Activated CD8-positive, alpha-beta T cell treated with anti-CD3 and anti-CD28 coated beads, Interleukin-2, amount 10 ng/mL, durations not matched to agents 7 days and 5 days (primary cell): ENCODE measurements around the gene DDX3X. TPM values are rescaled to one million over a fixed set of nuclear protein-coding genes. Genes with fewer than 3 reads are reported as not detected.
A peak's percentile ranks its signal among the peaks of the same experiment; 100 is the strongest.
"Not testable (repeated sequence)": the region's sequence is repeated elsewhere in the genome, so short reads cannot be mapped to it uniquely, and the experiment has no call there.

ENCODE experiments used
- ATAC-seq: fragments of 150-1000 bp; cut with Tn5 transposase; one replicate; pipeline ENCODE4 v1.10.0; 2021; ENCODE audit warnings: moderate library complexity
- CTCF ChIA-PET: fragments of 350-600 bp; sonication (Branson Sonifier 250); formaldehyde crosslinking; loops from one replicate; lab custom pipeline; 2021; ENCODE audit warnings: antibody characterized with exemption; lab: Charles Lee
- POLR2A ChIA-PET: fragments of 350-600 bp; sonication (Branson Sonifier 250); formaldehyde crosslinking; loops from one replicate; lab custom pipeline; 2021; ENCODE audit warnings: antibody characterized with exemption; lab: Charles Lee
- DNase-seq: peaks from one replicate; pipeline ENCODE4 v3.0.0-alpha.2; 2020
- H3K27ac Mint-ChIP-seq: one replicate; pipeline ENCODE4 v1.8.0; 2021; ENCODE audit warnings: mild to moderate bottlenecking, mixed read lengths
- H3K27me3 Mint-ChIP-seq: one replicate; pipeline ENCODE4 v1.8.0; 2021; ENCODE audit warnings: low read depth, mixed read lengths
- H3K36me3 Mint-ChIP-seq: one replicate; pipeline ENCODE4 v1.8.0; 2021; ENCODE audit warnings: low read depth, mixed read lengths
- H3K4me1 Mint-ChIP-seq: one replicate; pipeline ENCODE4 v1.8.0; 2021; ENCODE audit warnings: low read depth, mixed read lengths
- H3K4me3 Mint-ChIP-seq: one replicate; pipeline ENCODE4 v1.8.0; 2021; ENCODE audit warnings: mild to moderate bottlenecking, mixed read lengths
- H3K9me3 Mint-ChIP-seq: one replicate; pipeline ENCODE4 v1.8.0; 2022; ENCODE audit warnings: mixed read lengths; ENCODE audit not compliant: insufficient read depth
- total RNA-seq, 2 experiments: library from RNA; stranded (reverse); gene quantifications; one replicate each; pipeline ENCODE4 v1.2.3, GENCODE V29; 2021

DDX3X gene
- total RNA-seq, 2 experiments from 2014 or later: 191 to 213 TPM

- ChIA-PET POLR2A (interaction anchor here (1.3 to 1.9 kb wide), 2 partner anchors 50 to 59 kb away, joined by 3 to 6 read pairs; no protein-coding TSS in a partner anchor), CTCF (interaction anchor here (1.4 kb wide), 1 partner anchor 60 kb away, joined by 7 read pairs; no protein-coding TSS in a partner anchor)
- H3K36me3 Mint-ChIP-seq: no peaks in the 10 kb centered on the region
- ATAC-seq: peak; percentile 82
- peak overlapping the region; percentile 86 for H3K27ac Mint-ChIP-seq
- H3K4me3 Mint-ChIP-seq: peak overlapping the region; percentile 40
- H3K4me1 Mint-ChIP-seq: peaks cover 16% of the 10 kb centered on the region
- DNase-seq: peak; percentile 28
- H3K27me3 Mint-ChIP-seq: no peaks in the 10 kb centered on the region
- H3K9me3 Mint-ChIP-seq: no peaks in the 10 kb centered on the region
Measured at GRCh38 chrX:41382714-41383645, 49.0 kb downstream of the DDX3X start.

GRCh38 chrX:41384051-41384705 lies 50.2 kb downstream of the DDX3X start:
- Mint-ChIP-seq H3K27me3 (no peaks in the 10 kb centered on the region), H3K27ac (peak overlapping the region; percentile 55), H3K4me1 (peaks cover 16% of the 10 kb centered on the region), H3K4me3 (no peak overlapping the region), H3K36me3 (no peaks in the 10 kb centered on the region), H3K9me3 (no peaks in the 10 kb centered on the region)
- ChIA-PET CTCF (no interaction called here), POLR2A (interaction anchor here (1.3 to 1.9 kb wide), 2 partner anchors 51 to 58 kb away, joined by 3 to 6 read pairs; no protein-coding TSS in a partner anchor)
- peak; percentile 43 for DNase-seq
- peak; percentile 34 for ATAC-seq

GRCh38 chrX:41386222-41386990 lies 52.4 kb downstream of the DDX3X start:
- no peak for ATAC-seq
- DNase-seq: no peak
- POLR2A ChIA-PET: interaction anchor here (2.1 kb wide), 1 partner anchor 53 kb away, joined by 4 read pairs; the partner anchor contains the start of gene DDX3X
- H3K4me3 Mint-ChIP-seq: no peak overlapping the region
- peaks cover 16% of the 10 kb centered on the region for H3K4me1 Mint-ChIP-seq
- no peaks in the 10 kb centered on the region for H3K9me3 Mint-ChIP-seq
- no peaks in the 10 kb centered on the region for H3K36me3 Mint-ChIP-seq
- CTCF ChIA-PET: no interaction called here
- no peak overlapping the region for H3K27ac Mint-ChIP-seq
- no peaks in the 10 kb centered on the region for H3K27me3 Mint-ChIP-seq

- H3K27ac Mint-ChIP-seq: no peak overlapping the region
- CTCF ChIA-PET: no interaction called here
- ATAC-seq (no peak), DNase-seq (no peak)
- no peaks in the 10 kb centered on the region for H3K27me3 Mint-ChIP-seq
- H3K4me3 Mint-ChIP-seq: no peak overlapping the region
- POLR2A ChIA-PET: no interaction called here
- H3K4me1 Mint-ChIP-seq: peaks cover 6% of the 10 kb centered on the region
- H3K36me3 Mint-ChIP-seq: no peaks in the 10 kb centered on the region
- H3K9me3 Mint-ChIP-seq: no peaks in the 10 kb centered on the region
Measured at GRCh38 chrX:41388543-41388942, 54.6 kb downstream of the DDX3X start.

GRCh38 chrX:41389311-41389888 lies 55.4 kb downstream of the DDX3X start:
- no peaks in the 10 kb centered on the region for H3K36me3 Mint-ChIP-seq
- POLR2A ChIA-PET: no interaction called here
- CTCF ChIA-PET: no interaction called here
- H3K4me1 Mint-ChIP-seq: peaks cover 1% of the 10 kb centered on the region
- DNase-seq (no peak), ATAC-seq (no peak)
- no peak overlapping the region for H3K4me3 Mint-ChIP-seq
- no peak overlapping the region for H3K27ac Mint-ChIP-seq
- H3K9me3 Mint-ChIP-seq: no peaks in the 10 kb centered on the region
- H3K27me3 Mint-ChIP-seq: no peaks in the 10 kb centered on the region

- H3K27ac Mint-ChIP-seq, H3K36me3 Mint-ChIP-seq, H3K9me3 Mint-ChIP-seq, POLR2A ChIA-PET, H3K4me1 Mint-ChIP-seq, CTCF ChIA-PET, ATAC-seq, H3K27me3 Mint-ChIP-seq, H3K4me3 Mint-ChIP-seq, DNase-seq: not testable (repeated sequence)
Measured at GRCh38 chrX:41390576-41390975, 56.6 kb downstream of the DDX3X start.

GRCh38 chrX:41391606-41392005 lies 57.6 kb downstream of the DDX3X start:
- ChIA-PET CTCF (no interaction called here), POLR2A (interaction anchor here (0.5 kb wide), 1 partner anchor 25 kb away, joined by 3 read pairs; no protein-coding TSS in a partner anchor)

GRCh38 chrX:41394293-41394692 lies 60.3 kb downstream of the DDX3X start:
- CTCF ChIA-PET: no interaction called here

More at GRCh38 chrX:41391606-41392005, 57.6 kb downstream of the DDX3X start:
- ATAC-seq (no peak), DNase-seq (no peak)
- Mint-ChIP-seq H3K36me3 (no peaks in the 10 kb centered on the region), H3K9me3 (no peaks in the 10 kb centered on the region), H3K4me1 (no peaks in the 10 kb centered on the region), H3K27ac (no peak overlapping the region), H3K4me3 (no peak overlapping the region), H3K27me3 (no peaks in the 10 kb centered on the region)

GRCh38 chrX:41397219-41397618 lies 63.3 kb downstream of the DDX3X start:
- no peaks in the 10 kb centered on the region for H3K27me3 Mint-ChIP-seq
- H3K4me3 Mint-ChIP-seq: no peak overlapping the region
- ChIA-PET CTCF (no interaction called here), POLR2A (no interaction called here)
- no peak overlapping the region for H3K27ac Mint-ChIP-seq
- ATAC-seq (no peak), DNase-seq (no peak)
- H3K36me3 Mint-ChIP-seq: no peaks in the 10 kb centered on the region
- no peaks in the 10 kb centered on the region for H3K9me3 Mint-ChIP-seq
- no peaks in the 10 kb centered on the region for H3K4me1 Mint-ChIP-seq

More at GRCh38 chrX:41394293-41394692, 60.3 kb downstream of the DDX3X start:
- Mint-ChIP-seq H3K4me1 (no peaks in the 10 kb centered on the region), H3K36me3 (no peaks in the 10 kb centered on the region), H3K9me3 (no peaks in the 10 kb centered on the region), H3K27me3 (no peaks in the 10 kb centered on the region), H3K4me3 (no peak overlapping the region), H3K27ac (no peak overlapping the region)
- DNase-seq: no peak
- POLR2A ChIA-PET: no interaction called here
- ATAC-seq: no peak

GRCh38 chrX:41397768-41398167 lies 63.8 kb downstream of the DDX3X start:
- ChIA-PET CTCF (no interaction called here), POLR2A (no interaction called here)
- ATAC-seq (no peak), DNase-seq (no peak)
- Mint-ChIP-seq H3K4me1 (no peaks in the 10 kb centered on the region), H3K27me3 (no peaks in the 10 kb centered on the region), H3K36me3 (no peaks in the 10 kb centered on the region), H3K27ac (no peak overlapping the region), H3K4me3 (no peak overlapping the region), H3K9me3 (no peaks in the 10 kb centered on the region)

GRCh38 chrX:41402556-41402955 lies 68.6 kb downstream of the DDX3X start:
- CTCF ChIA-PET, H3K27me3 Mint-ChIP-seq, H3K36me3 Mint-ChIP-seq, H3K4me1 Mint-ChIP-seq, DNase-seq, POLR2A ChIA-PET, H3K4me3 Mint-ChIP-seq, ATAC-seq, H3K9me3 Mint-ChIP-seq, H3K27ac Mint-ChIP-seq: not testable (repeated sequence)
